ENCODE measurements around the gene DMD.

DMD gene

GRCh38 chrX:31506928-31507327, 1704.4 kb downstream of the DMD start:
- Histone ChIP-seq H3K4me2 (ENCODE audit: low read depth, low read length, poor library complexity, severe bottlenecking) (peak overlapping the region; percentile 43), H3K79me2 (ENCODE audit: insufficient read depth, low read length) (no peaks in the 10 kb centered on the region), H3K36me3 (ENCODE audit: insufficient read depth, low read length) (no peaks in the 10 kb centered on the region), H2AFZ (ENCODE audit: low read length) (no peak overlapping the region), H3K4me1 (ENCODE audit: insufficient read depth, low read length, poor library complexity, severe bottlenecking) (no peaks in the 10 kb centered on the region), H3K9me2 (replicated peaks; ENCODE audit: low read depth, low read length) (no peaks in the 10 kb centered on the region), H3K4me3 (ENCODE audit: low read length, poor library complexity, severe bottlenecking) (no peak overlapping the region), H3K27me3 (ENCODE audit: insufficient read depth, low read length, poor library complexity, severe bottlenecking) (no peaks in the 10 kb centered on the region), H3F3A (ENCODE audit: low read depth) (no peaks in the 10 kb centered on the region), H3K9me3 (ENCODE audit: insufficient read depth, low read depth, low read length) (no peaks in the 10 kb centered on the region), H3K9ac (ENCODE audit: low read depth, low read length, poor library complexity, severe bottlenecking) (no peak overlapping the region), H4K20me1 (ENCODE audit: insufficient read depth, low read length, poor library complexity, severe bottlenecking) (no peaks in the 10 kb centered on the region)
- TF ChIP-seq CTCF (conservative IDR thresholded peaks at IDR 0.05; ENCODE audit: low read length) (no peak), EZH2phosphoT487 (IDR thresholded peaks at IDR 0.05; ENCODE audit: borderline replicate concordance) (no peak)

GRCh38 chrX:31506360-31506759, 1705.0 kb downstream of the DMD start:
- Histone ChIP-seq H3K9me3 (ENCODE audit: insufficient read depth, low read depth, low read length) (no peaks in the 10 kb centered on the region), H3K4me3 (ENCODE audit: low read length, poor library complexity, severe bottlenecking) (no peak overlapping the region), H3K9ac (ENCODE audit: low read depth, low read length, poor library complexity, severe bottlenecking) (no peak overlapping the region), H3K9me2 (replicated peaks; ENCODE audit: low read depth, low read length) (no peaks in the 10 kb centered on the region), H4K20me1 (ENCODE audit: insufficient read depth, low read length, poor library complexity, severe bottlenecking) (no peaks in the 10 kb centered on the region), H3K27me3 (ENCODE audit: insufficient read depth, low read length, poor library complexity, severe bottlenecking) (no peaks in the 10 kb centered on the region), H3K4me2 (ENCODE audit: low read depth, low read length, poor library complexity, severe bottlenecking) (peak overlapping the region; percentile 43), H3K4me1 (ENCODE audit: insufficient read depth, low read length, poor library complexity, severe bottlenecking) (peaks cover 2% of the 10 kb centered on the region), H3K79me2 (ENCODE audit: insufficient read depth, low read length) (no peaks in the 10 kb centered on the region), H3F3A (ENCODE audit: low read depth) (no peaks in the 10 kb centered on the region), H3K36me3 (ENCODE audit: insufficient read depth, low read length) (no peaks in the 10 kb centered on the region), H2AFZ (ENCODE audit: low read length) (peak overlapping the region; percentile 74; the same call in 1 of the 2 replicates)
- TF ChIP-seq EZH2phosphoT487 (IDR thresholded peaks at IDR 0.05; ENCODE audit: borderline replicate concordance) (no peak), CTCF (conservative IDR thresholded peaks at IDR 0.05; ENCODE audit: low read length) (no peak)

GRCh38 chrX:31500921-31501320, 1710.4 kb downstream of the DMD start:
- peaks cover 5% of the 10 kb centered on the region for H3K4me1 ChIP-seq (ENCODE audit: insufficient read depth, low read length, poor library complexity, severe bottlenecking)
- no peak overlapping the region for H3K4me2 ChIP-seq (ENCODE audit: low read depth, low read length, poor library complexity, severe bottlenecking)
- H3K9me3 ChIP-seq (ENCODE audit: insufficient read depth, low read depth, low read length): no peaks in the 10 kb centered on the region
- H4K20me1 ChIP-seq (ENCODE audit: insufficient read depth, low read length, poor library complexity, severe bottlenecking): no peaks in the 10 kb centered on the region
- H3K9ac ChIP-seq (ENCODE audit: low read depth, low read length, poor library complexity, severe bottlenecking): no peak overlapping the region
- H3K4me3 ChIP-seq (ENCODE audit: low read length, poor library complexity, severe bottlenecking): no peak overlapping the region
- H3K9me2 ChIP-seq (replicated peaks; ENCODE audit: low read depth, low read length): no peaks in the 10 kb centered on the region
- H2AFZ ChIP-seq (ENCODE audit: low read length): no peak overlapping the region
- no peaks in the 10 kb centered on the region for H3K36me3 ChIP-seq (ENCODE audit: insufficient read depth, low read length)
- no peaks in the 10 kb centered on the region for H3F3A ChIP-seq (ENCODE audit: low read depth)
- no peaks in the 10 kb centered on the region for H3K79me2 ChIP-seq (ENCODE audit: insufficient read depth, low read length)
- TF ChIP-seq CTCF (conservative IDR thresholded peaks at IDR 0.05; ENCODE audit: low read length) (no peak), EZH2phosphoT487 (IDR thresholded peaks at IDR 0.05; ENCODE audit: borderline replicate concordance) (no peak)
- H3K27me3 ChIP-seq (ENCODE audit: insufficient read depth, low read length, poor library complexity, severe bottlenecking): no peaks in the 10 kb centered on the region
